ENCODE measurements around the gene CUBN.

CUBN gene

DNA sequence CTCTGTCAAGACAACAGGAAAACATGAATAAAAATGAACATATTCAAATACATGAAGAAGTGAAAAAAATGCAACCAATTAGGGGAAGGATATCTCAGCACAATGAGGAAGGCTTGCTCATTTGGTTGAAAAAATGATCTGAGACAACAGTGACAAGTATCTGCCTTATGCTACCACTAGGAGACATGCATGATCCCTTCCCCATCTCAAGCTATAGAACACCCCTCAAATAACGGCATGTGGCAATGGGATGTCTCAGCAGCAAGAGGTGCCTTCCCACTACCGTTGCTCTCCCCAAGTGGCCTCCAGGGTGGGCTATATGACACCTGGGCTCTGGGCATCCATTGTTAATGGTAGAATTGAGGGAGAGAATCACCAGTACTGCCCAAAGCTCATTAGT is 214.3 kb downstream of the CUBN start:
- no peak overlapping the region for H3K27ac ChIP-seq
- no peak for TF ChIP-seq CTCF (IDR thresholded peaks at IDR 0.05)
- no peak for TF ChIP-seq ZFX (IDR thresholded peaks at IDR 0.05; ENCODE audit: borderline replicate concordance)

- H3K27ac ChIP-seq: no peak overlapping the region
- no peak for TF ChIP-seq ZFX (IDR thresholded peaks at IDR 0.05; ENCODE audit: borderline replicate concordance)
- no peak for TF ChIP-seq CTCF (IDR thresholded peaks at IDR 0.05)
These were observed 216.3 kb downstream of the CUBN start for GRCh38 chr10:16913266-16913665.

GRCh38 chr10:16910793-16911164 is 218.8 kb downstream of the CUBN start:
- no peak overlapping the region for H3K27ac ChIP-seq

GRCh38 chr10:16909961-16910792 is 219.4 kb downstream of the CUBN start:
- H3K27ac ChIP-seq: no peak overlapping the region
- TF ChIP-seq ZFX (IDR thresholded peaks at IDR 0.05; ENCODE audit: borderline replicate concordance): no peak
- no peak for TF ChIP-seq CTCF (IDR thresholded peaks at IDR 0.05)

More at GRCh38 chr10:16910793-16911164, 218.8 kb downstream of the CUBN start:
- TF ChIP-seq CTCF (IDR thresholded peaks at IDR 0.05): no peak
- no peak for TF ChIP-seq ZFX (IDR thresholded peaks at IDR 0.05; ENCODE audit: borderline replicate concordance)

DNA sequence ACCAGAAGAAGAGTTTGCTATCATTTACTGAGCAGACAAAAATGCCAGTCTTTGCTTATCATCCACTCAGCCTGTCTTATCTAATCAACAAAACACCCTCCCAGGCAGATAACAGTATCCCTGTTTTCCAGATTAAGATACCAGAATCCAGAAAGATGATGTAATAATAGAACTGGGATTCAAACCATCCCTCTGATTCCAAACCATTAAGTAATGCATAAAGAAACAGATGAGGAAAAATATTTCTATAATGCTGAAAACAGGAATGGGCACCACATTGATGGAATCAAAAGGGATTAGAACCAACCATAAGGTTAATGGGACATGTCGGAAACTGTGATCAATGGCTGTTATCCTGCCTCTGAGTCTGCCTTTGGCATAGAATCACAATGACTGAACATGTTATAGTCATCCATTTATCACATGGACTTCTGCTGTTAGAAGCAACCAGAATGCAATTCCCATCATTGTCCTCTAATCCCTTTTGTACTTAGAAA is 220.3 kb downstream of the CUBN start:
- TF ChIP-seq ZFX (IDR thresholded peaks at IDR 0.05; ENCODE audit: borderline replicate concordance) (no peak), CTCF (IDR thresholded peaks at IDR 0.05) (no peak)

GRCh38 chr10:16907687-16908086 is 221.9 kb downstream of the CUBN start:
- H3K27ac ChIP-seq: no peak overlapping the region
- no peak for TF ChIP-seq CTCF (IDR thresholded peaks at IDR 0.05)
- no peak for TF ChIP-seq ZFX (IDR thresholded peaks at IDR 0.05; ENCODE audit: borderline replicate concordance)

More for the DNA sequence above, 220.3 kb downstream of the CUBN start:
- no peak overlapping the region for H3K27ac ChIP-seq

DNA sequence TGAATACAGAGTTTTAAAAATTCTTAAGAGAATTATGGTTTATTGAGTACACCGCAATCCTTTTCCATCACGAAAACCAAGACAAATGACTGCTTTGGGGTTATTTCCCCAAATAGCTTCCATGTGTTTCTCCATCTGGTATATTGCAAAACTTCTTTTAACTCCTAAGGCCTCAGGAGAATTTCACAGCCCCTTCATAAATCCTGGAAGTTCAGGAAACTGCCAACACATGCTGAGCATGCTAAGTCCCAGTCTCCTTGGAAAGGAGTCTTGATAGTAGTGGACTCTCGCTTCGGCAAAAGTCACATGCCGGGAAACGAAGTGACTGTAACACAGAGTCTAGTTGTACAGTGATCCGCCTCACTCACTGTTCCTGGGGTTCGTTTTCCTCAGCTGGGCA is 224.3 kb downstream of the CUBN start:
- H3K27ac ChIP-seq: no peak overlapping the region
- TF ChIP-seq CTCF (IDR thresholded peaks at IDR 0.05): no peak
- no peak for TF ChIP-seq ZFX (IDR thresholded peaks at IDR 0.05; ENCODE audit: borderline replicate concordance)

Measured in 22Rv1 (cell line).